Brain microvascular endothelial cell (primary cell): ENCODE measurements around the gene VPS26A.

Experiments used
- DNase-seq: peaks from one replicate; pipeline ENCODE4 v3.0.0-alpha.2; 2020
- H3K27ac ChIP-seq: fragments of 250-450 bp; sonication (Bioruptor Pico); 2 replicates; pipeline ENCODE4 v1.5.1; 2020; ENCODE audit warnings: mild to moderate bottlenecking, moderate library complexity
- H3K27me3 ChIP-seq: fragments of 250-450 bp; sonication (Bioruptor Pico); replicated peaks from 2 replicates; pipeline ENCODE4 v1.5.1; 2020; ENCODE audit warnings: mild to moderate bottlenecking
- H3K36me3 ChIP-seq: fragments of 250-450 bp; sonication (Bioruptor Pico); replicated peaks from 2 replicates; pipeline ENCODE4 v1.5.1; 2020; ENCODE audit warnings: mild to moderate bottlenecking
- H3K4me3 ChIP-seq: 2 replicates; pipeline ENCODE4 v1.5.1; 2011; ENCODE audit warnings: low read depth, mild to moderate bottlenecking, control low read depth, low read length, moderate library complexity
- in situ Hi-C: cut with HindIII; loops from 2 replicates; pipeline ENCODE4 v1.10.0; 2017; ENCODE audit warnings: low sequenced_read_pairs, low pct_ligation_motif_present
- TF ChIP-seq, protein P1 (sequence below): IDR thresholded peaks from 2 replicates; pipeline ENCODE4 v1.5.1; 2011; ENCODE audit warnings: low read depth, mild to moderate bottlenecking, moderate library complexity, low read length, control low read depth, inconsistent platforms; ENCODE audit errors: missing control alignments

The VPS26A gene

DNA sequence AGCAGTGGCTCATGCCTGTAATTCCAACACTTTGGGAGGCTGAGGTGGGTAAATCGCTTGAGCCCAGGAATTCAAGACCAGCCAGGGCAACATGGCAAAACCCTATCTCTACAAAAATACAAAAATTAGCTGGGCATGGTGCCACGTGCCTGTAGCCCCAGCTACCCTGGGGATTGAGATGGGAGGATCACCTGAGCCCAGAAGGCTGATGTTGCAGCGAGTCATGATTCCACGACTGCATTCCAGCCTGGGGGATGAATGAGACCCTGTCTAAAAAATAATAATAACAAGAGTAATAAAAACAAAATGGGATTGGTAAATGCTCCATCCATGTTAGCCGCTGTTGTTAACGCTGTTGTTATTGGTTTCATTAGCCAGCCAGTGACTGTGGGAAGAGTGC, 94.9 kb downstream of the VPS26A start:
- no peak for DNase-seq
- in situ Hi-C loops = no loop called here

DNA sequence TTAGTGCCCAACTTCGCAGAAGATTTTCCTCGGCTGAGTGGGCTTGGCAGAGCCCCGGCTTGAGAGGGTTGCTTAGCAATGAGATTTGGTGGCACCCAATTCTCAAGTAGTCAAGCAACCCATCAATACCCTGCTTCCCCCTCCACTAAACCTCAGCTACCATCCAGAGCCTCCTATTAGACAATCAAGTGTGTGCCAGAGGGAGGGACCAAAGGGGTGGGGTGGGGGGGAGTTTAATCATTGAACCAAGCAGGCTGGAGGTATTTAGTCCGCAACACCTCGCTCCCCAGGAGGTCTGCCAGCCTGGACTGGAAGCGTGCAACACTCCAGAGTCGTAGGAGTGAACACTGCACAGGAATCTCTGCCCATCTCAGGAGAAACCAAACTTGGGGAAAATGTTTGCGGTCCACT, 96.1 kb downstream of the VPS26A start, which contains the start of gene HKDC1:
Gene HKDC1 (plus strand): TSS at position 292 of the 411 bp plus-strand sequence. CDS start 104 bp downstream, at position 396.
- Histone ChIP-seq H3K36me3 (no peaks in the 10 kb centered on the region), H3K4me3 (no peak within 1 kb of the TSS), H3K27me3 (no peaks in the 10 kb centered on the region), H3K27ac (no peak within 1 kb of the TSS)
- in situ Hi-C loops = no loop called here
- TF ChIP-seq, protein P1, sequence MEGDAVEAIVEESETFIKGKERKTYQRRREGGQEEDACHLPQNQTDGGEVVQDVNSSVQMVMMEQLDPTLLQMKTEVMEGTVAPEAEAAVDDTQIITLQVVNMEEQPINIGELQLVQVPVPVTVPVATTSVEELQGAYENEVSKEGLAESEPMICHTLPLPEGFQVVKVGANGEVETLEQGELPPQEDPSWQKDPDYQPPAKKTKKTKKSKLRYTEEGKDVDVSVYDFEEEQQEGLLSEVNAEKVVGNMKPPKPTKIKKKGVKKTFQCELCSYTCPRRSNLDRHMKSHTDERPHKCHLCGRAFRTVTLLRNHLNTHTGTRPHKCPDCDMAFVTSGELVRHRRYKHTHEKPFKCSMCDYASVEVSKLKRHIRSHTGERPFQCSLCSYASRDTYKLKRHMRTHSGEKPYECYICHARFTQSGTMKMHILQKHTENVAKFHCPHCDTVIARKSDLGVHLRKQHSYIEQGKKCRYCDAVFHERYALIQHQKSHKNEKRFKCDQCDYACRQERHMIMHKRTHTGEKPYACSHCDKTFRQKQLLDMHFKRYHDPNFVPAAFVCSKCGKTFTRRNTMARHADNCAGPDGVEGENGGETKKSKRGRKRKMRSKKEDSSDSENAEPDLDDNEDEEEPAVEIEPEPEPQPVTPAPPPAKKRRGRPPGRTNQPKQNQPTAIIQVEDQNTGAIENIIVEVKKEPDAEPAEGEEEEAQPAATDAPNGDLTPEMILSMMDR = no peak
- DNase-seq = no peak

More for the DNA sequence above, 94.9 kb downstream of the VPS26A start:
- TF ChIP-seq, protein P1 = no peak
- no peak overlapping the region for H3K4me3 ChIP-seq
- no peaks in the 10 kb centered on the region for H3K27me3 ChIP-seq
- H3K27ac ChIP-seq = no peak overlapping the region
- H3K36me3 ChIP-seq = no peaks in the 10 kb centered on the region

DNA sequence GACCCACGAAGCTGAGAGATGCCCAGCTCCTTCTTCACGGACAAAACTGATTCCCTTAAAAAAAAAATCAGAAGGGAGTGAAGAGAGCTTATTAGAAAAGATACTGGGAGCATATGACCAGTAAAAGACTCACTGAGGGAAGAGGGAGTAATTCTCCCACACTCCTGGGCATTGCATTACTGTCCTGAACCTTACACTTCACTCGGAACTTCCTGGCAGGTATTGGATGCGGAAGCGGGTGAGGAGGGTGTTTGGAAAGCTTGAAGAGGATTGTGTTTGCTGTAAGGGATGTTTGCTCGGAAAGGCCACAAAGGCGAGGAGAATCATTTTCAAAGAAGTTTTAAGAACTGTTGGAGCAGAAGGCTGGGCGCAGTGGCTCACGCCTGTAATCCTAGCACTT, 96.5 kb downstream of the VPS26A start:
- Histone ChIP-seq H3K27ac (no peak overlapping the region), H3K27me3 (no peaks in the 10 kb centered on the region), H3K4me3 (no peak overlapping the region), H3K36me3 (no peaks in the 10 kb centered on the region)
- DNase-seq = no peak
- in situ Hi-C loops = no loop called here
- TF ChIP-seq, protein P1 = no peak
